ELF-1 (cell line): Measurements from ENCODE around the gene TNFSF4.

Source experiments
- DNase-seq: peaks from one replicate; pipeline ENCODE4 v3.0.0-alpha.2; 2016; ENCODE audit warnings: low read depth, low spot score

TNFSF4 gene

DNA sequence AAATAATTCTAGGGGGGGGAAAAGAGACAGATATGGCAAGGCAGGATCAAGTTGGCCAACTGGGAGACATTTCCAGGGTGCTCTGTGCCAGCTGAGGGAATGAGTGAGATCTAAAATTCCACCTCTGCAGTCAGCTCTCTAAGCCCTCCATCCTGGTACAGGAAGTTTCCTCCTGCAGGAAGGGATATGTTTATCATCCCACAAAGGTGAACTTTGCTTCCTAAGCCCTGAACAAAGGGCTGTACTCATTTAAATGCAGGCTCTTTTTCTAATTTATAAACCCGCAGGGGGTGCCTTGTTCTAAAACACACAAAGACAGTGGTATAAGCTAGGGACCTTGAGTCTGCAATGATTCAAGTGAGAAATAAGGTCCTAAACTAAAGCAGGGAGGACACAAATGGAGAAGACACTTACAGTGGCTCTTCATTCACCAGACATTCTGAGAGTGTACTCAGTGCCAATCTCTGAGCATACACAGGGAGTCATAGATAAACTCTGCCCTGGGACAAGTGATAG lies 3.6 kb upstream of the TNFSF4 start:
- no peak for DNase-seq

- peak; percentile 6 for DNase-seq
These were observed 3.2 kb upstream of the TNFSF4 start for GRCh38 chr1:173210283-173210682.

GRCh38 chr1:173208868-173209267 lies 1.7 kb upstream of the TNFSF4 start:
- no peak for DNase-seq

DNA sequence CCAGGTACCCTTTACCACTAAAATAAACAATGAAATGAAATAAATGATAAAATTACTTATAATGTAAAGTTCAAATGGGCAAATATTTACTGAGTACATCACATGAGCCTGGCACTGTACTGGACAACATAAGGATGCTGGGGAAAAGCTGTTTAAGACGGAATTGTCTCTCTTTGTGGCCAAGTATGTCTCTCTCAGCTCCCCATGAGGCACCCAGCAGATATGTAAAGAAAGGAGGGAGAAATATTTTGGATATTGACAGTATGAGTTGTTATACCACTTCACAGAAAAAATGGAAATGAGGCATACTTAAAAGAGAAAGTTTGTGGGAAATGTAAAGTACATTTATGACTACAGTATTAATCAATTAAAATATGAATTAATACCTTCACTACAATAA lies 1.0 kb upstream of the TNFSF4 start:
- DNase-seq: no peak

GRCh38 chr1:173205146-173206051 lies 1.7 kb downstream of the TNFSF4 start:
- DNase-seq: no peak

DNA sequence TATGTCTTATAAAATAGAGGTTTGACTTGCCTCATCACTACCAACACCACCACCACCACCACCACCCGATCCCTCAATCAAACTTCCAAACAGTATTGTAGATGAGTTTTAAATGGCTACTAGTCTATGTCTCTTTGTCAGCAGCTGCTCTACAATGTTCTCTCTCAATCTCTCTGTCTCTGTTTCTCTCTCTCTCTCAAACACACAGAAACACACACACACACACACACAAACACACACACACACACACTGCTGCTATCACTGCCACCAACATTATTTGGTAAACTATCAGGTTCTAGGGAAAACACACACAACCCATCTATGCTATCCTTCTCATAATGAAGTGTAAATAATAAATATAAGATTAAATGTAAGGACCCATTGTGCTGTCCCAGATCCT lies 2.4 kb downstream of the TNFSF4 start:
- DNase-seq: no peak

DNA sequence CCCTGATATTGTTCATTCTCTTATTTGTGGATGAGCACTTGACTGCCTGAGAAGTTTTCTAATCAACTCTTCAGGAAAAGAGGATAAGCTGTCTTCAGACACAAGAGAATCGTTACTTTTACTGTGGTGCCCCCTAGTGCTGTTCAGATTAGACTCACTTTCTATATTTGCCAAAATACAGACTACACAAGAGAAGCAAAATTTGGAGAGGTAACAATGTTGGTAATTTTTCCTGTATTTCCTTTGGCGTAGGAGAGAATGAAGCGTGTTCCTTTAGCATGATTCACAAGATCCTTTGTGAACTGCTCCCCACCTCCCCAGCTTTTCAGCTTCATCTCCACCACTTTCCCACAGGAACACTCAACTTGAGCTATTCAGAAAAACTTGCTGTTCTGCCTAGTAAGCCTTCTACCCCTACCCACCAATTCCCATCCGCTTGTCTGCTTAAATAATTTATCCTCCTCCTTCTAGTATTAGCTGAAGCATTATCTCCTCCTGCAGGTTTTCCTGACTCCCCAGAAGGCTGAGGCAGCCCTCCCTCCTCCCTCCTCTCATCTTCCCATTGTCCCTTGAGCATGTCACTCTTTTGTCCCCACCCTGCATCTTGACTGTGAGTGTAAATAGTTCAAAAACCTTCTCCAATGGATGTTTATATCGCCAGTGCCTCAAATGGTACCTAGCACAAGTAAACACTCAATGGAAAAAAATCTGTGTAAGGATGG lies 4.5 kb downstream of the TNFSF4 start:
- no peak for DNase-seq

DNA sequence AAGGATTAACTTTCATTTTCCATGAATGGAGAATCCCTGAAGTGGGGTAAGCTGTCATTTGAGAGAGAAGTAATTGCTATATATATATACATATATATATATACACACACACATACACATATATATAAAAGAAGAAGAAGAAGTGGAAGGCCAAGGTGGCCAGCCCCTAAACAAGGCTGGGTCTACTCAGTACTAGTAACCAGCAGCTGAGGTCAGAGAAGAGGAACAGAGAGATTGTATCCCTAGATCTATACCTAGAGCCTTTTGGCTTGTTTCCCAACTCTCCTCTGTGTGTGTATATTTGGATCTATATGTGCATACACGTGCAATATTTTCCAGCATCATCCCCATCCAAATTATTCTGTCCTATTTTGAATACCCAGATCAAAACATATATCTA lies 5.2 kb downstream of the TNFSF4 start:
- DNase-seq: no peak

- DNase-seq: no peak
These were observed 11.5 kb downstream of the TNFSF4 start for GRCh38 chr1:173195596-173196088.

- DNase-seq: no peak
These were observed 13.5 kb downstream of the TNFSF4 start for GRCh38 chr1:173193639-173194038.

DNA sequence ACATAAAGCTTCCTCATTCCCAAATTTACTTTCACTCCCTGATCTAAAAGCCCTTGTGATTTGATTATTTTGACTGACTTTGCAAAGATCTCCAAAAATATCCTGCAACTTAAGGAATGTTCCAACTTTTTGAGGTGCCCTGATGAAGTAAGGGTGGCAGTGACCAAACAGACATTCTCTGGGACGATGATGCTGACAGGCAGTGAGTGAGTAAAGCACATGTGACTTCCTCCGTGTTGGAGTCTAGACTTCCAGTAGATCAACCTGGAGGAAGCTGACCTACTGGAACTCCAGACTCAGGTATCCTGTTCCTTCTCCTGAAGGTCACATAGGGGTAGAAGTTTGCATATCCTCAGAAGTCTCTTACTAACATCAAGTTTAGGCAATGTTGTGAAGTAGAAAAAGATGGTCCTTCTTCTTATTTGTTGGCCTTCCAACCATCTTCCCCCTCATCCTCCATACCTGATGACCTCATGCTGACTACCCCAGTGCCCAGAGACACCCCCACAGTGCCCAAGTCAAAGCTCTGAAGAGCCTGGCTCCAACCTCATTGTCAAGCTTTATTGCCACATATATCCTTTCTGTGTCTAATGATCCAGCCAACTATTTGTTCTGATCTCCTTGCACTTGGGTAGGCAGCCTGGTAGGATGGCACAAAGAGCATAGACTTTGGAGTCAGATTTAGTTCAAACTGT lies 16.0 kb downstream of the TNFSF4 start:
- DNase-seq: no peak

- no peak for DNase-seq
These were observed 16.8 kb downstream of the TNFSF4 start for GRCh38 chr1:173190101-173190936.

DNA sequence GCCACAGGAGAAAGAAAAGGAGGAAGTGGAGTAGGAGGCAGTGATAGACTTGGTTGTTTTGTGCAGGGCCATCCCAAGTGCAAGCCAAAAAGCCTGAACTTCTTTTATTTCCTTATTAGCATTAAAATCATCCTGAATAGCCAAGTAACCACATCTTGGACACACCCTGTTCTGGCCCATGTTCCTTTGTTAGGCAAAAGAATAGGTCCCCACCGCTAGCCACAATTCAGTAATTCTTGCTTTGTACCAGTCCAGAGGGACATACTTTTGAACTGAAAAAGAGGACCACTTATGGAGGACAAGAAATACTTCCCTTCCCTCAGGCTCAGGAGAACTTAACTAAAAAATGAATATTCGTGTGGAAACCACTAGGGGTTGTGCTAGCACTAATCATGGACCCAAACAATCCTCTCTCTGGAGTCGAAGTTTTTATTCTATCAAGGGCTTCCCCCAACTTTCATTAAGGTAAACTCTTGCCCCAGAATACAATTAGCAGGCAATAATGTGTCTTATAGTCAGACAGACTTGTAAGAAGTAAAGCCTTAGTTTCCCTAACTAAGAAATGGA lies 19.4 kb downstream of the TNFSF4 start:
- DNase-seq: no peak

DNA sequence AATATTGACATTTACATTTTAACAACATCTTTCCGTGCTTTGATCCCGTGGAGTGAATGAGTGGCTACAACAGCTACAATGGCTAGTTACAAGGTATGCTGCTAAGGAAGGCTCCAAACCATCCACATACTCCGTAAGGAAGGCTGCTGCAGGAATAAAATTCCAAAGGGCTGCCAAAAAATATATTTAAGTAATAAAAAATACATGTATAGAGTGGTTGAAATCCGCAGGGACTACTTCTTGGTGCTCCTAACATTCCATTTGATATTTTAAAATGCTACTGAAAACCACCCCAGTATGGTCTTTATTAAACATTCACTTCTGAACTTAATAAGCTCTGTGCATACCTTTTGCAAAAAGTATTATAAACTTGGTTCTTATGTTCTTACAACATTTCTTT lies 25.3 kb downstream of the TNFSF4 start:
- DNase-seq: no peak

GRCh38 chr1:173176246-173176645 lies 30.9 kb downstream of the TNFSF4 start:
- DNase-seq: no peak

DNA sequence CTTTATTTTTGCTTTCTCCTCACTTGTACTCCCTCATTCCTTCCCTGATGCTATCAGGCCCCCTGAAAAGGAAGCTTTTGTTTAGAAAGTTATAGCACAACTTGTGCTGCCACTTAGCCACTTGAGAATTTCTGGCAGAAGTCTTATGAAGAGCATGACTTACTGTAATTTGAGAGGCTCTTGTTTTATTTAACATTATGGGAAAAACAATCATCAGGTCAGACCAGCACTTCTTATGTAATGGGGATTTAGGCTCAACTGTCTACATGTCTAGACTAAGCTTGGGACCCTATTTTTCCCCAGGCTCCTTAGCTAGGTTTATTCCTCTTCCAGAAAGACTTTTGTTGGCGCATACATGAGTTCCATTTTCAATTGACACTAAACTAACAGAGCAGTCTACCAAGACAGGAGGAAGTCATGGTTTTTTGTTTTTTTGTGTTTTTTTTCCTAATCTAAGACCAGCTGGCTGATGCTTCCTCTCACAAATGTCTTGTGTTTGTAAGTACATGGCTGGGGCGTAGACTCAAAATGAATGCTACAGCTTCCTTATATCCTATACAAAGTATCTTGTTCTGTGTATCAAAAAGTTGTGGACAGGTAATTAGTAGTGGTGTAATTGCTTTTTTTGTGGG lies 31.5 kb downstream of the TNFSF4 start:
- no peak for DNase-seq

DNA sequence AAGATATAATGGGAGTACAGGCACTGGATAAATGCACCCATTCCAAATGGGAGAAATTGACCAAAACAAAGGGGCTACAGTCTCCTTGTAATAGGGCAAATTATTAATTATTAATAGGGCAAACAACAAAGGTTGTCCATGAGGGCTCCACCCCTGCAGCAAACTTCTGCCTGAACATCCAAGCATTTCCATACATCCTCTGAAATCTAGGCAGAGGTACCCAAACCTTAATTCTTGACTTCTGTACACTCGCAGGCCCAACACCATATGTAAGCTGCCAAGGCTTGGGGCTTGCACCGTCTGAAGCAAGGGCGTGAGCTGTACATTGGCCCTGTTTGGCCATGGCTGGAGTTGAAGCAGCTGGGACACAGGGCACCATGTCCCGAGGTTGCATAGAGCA lies 33.7 kb downstream of the TNFSF4 start:
- DNase-seq: no peak

DNA sequence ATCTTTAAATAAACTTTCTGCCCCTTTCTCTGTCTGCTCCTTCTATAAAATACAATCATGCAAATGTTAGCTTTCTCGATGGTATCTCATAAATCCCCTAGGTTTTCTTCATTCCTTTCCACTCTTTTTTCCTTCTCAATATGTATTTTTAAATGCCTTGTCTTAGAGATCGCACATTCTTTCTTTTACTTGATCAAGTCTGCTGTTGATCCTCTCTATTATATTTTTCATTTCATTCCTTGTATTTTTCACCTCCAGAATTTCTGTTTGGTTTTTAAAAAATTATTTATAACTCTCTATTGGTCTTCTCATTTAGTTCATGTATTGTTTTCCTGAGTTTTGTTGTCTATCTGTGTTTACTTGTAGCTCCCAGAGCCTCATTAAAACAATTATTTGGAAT lies 36.0 kb downstream of the TNFSF4 start:
- no peak for DNase-seq

DNA sequence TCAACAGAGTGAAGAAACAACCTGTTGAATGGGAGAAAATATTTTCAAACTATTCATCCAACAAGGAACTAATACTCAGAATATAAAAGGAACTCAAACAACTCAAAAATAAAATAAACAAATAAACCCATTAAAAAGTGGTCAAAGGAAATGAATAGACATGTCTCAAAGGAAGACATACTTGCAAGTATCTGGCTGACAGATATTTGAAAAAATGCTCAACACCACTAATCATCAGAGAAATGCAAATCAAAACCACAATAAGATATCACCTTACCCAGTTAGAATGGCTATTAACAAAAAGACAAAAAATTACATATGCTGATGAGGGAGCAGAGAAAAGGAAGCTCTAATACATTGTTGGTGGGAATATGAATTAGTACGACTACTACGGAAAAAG lies 38.2 kb downstream of the TNFSF4 start:
- no peak for DNase-seq

DNA sequence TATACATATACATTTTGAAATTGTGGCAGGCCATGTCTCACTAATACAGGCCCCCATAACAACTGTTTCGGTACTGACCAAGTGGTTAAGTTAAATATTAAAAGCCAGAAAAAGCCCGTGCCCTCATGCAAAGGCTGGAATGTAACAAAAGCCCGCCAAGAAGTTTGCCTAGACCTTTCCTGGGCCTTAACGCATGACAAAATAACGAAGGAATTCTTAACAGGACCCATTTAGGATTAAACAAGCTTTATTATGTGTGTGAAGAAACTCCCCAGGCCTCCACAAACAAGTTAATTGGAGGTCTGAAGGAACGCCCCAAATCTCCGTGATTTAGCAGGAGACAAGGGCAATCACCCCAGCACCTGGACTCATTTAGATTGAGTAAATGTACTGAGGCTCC lies 42.4 kb downstream of the TNFSF4 start:
- peak; percentile 1 for DNase-seq
